GM12892 (cell line): ENCODE data around the gene COPZ1.

Experiments used
- POLR2A ChIP-seq: IDR thresholded peaks from 2 replicates; pipeline ENCODE4 v1.6.1; 2011; ENCODE audit warnings: low read depth, low read length, control low read depth
- POLR2AphosphoS5 ChIP-seq: IDR thresholded peaks from 2 replicates; pipeline ENCODE4 v1.6.1; 2011; ENCODE audit warnings: low read depth, low read length, control low read depth

GRCh38 chr12:54368025-54368708 is 43.2 kb downstream of the COPZ1 start:
- TF ChIP-seq POLR2AphosphoS5: no peak
- no peak for TF ChIP-seq POLR2A
